Nephron (organoid): Measurements from ENCODE around the gene ATP13A4.

Source experiments
- H3K27ac Mint-ChIP-seq, 3 experiments: 2 replicates each; pipeline ENCODE4 v1.8.0; 2020; ENCODE audit warnings: mixed read lengths in 3 of 3, mild to moderate bottlenecking in 2 of 3, moderate library complexity in 1 of 3
- H3K27me3 Mint-ChIP-seq: 2 replicates; pipeline ENCODE4 v1.8.0; 2021; ENCODE audit warnings: low read depth, mild to moderate bottlenecking, moderate library complexity, mixed read lengths
- H3K36me3 Mint-ChIP-seq: 2 replicates; pipeline ENCODE4 v1.8.0; 2020; ENCODE audit warnings: low read depth, mixed read lengths
- H3K4me1 Mint-ChIP-seq: 2 replicates; pipeline ENCODE4 v1.8.0; 2020; ENCODE audit warnings: mixed read lengths
- H3K4me3 Mint-ChIP-seq, 3 experiments: 2 replicates each; pipeline ENCODE4 v1.8.0; 2020; ENCODE audit warnings: mild to moderate bottlenecking in 3 of 3, mixed read lengths in 3 of 3, moderate library complexity in 2 of 3
- H3K9me3 Mint-ChIP-seq: 2 replicates; pipeline ENCODE4 v1.8.0; 2020; ENCODE audit warnings: mixed read lengths
- TF ChIP-seq, protein P1 (sequence below), 3 experiments: fragments of 200-600 bp; sonication (generic); IDR thresholded peaks; one replicate each; pipeline ENCODE4 v1.5.0; 2021; ENCODE audit warnings: antibody characterized with exemption in 3 of 3; ENCODE audit not compliant: unreplicated experiment in 3 of 3

The ATP13A4 gene

DNA sequence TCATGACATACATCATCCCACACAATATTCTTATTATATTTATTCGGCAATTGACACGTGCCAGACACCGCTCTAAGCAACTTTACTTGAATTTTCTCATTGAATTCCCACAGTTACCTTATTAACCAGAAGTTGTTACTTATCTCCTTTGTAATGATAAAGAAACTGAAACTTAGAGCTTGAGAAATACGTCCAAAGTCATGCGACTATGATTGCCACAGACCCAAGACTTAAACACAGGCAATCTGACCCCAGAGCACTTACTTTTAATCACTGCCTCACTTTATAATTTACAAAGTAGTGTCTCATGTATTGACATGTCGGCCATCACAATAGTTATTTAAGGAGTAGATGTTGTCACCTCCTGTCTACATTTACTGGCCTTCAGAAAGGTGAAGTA, 64.7 kb downstream of the ATP13A4 start:
- no peaks in the 10 kb centered on the region for H3K9me3 Mint-ChIP-seq
- no peak overlapping the region for H3K4me3 Mint-ChIP-seq
- H3K27me3 Mint-ChIP-seq: no peaks in the 10 kb centered on the region
- TF ChIP-seq, protein P1, sequence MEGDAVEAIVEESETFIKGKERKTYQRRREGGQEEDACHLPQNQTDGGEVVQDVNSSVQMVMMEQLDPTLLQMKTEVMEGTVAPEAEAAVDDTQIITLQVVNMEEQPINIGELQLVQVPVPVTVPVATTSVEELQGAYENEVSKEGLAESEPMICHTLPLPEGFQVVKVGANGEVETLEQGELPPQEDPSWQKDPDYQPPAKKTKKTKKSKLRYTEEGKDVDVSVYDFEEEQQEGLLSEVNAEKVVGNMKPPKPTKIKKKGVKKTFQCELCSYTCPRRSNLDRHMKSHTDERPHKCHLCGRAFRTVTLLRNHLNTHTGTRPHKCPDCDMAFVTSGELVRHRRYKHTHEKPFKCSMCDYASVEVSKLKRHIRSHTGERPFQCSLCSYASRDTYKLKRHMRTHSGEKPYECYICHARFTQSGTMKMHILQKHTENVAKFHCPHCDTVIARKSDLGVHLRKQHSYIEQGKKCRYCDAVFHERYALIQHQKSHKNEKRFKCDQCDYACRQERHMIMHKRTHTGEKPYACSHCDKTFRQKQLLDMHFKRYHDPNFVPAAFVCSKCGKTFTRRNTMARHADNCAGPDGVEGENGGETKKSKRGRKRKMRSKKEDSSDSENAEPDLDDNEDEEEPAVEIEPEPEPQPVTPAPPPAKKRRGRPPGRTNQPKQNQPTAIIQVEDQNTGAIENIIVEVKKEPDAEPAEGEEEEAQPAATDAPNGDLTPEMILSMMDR (IDR thresholded peaks at IDR 0.05; ENCODE audit: unreplicated experiment in 3 of 3): no peak
- H3K36me3 Mint-ChIP-seq: no peaks in the 10 kb centered on the region
- H3K4me1 Mint-ChIP-seq: no peaks in the 10 kb centered on the region
- no peak overlapping the region for H3K27ac Mint-ChIP-seq

DNA sequence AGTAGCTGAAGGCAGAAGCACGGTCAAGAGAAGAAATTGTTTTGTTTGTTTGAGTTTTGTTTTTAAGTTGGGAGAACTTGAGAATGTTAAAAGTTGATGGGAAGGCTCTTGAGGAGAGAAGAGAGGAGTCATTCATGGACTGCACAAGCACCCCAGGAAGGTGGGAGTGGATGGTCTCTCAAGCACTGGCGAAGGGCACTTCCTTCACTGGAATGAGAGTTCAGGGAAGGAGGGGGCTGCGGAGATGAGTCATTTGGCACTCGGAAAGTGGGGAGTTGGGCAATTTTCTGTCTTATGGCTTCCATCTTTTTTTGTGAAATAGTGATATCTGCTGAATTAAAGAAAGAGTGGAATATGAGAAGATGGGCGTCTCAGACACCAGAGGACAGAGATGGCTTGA, 66.0 kb downstream of the ATP13A4 start:
- Mint-ChIP-seq H3K27ac (no peak overlapping the region), H3K9me3 (no peaks in the 10 kb centered on the region), H3K36me3 (no peaks in the 10 kb centered on the region)

DNA sequence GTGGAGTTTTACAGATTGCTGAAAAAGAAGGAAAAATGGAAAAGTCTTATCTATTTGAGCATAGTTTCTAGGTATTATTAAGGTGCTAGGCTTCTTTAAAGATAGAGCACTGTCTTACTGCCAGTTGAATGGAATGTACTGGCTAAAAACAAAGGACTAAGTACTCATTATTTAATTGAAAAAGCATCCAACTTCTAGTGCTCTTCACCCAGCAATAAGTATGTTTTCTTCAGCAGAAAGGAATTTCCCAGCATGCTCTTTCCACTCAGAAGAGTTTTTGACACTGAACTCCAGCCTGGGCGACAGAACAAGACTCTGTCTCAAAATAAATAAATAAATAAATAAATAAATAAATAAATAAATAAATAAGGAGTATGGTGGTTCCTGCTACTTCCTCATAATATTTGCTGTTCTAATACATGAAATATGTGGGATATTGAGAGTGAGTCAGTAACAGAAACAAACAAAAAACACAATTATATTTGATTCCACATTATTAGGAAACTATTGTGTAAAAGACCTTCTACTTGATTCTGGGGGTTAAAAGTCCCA, 70.6 kb downstream of the ATP13A4 start:
- no peaks in the 10 kb centered on the region for H3K9me3 Mint-ChIP-seq
- no peaks in the 10 kb centered on the region for H3K36me3 Mint-ChIP-seq

More for the DNA sequence above, 66.0 kb downstream of the ATP13A4 start:
- Mint-ChIP-seq H3K27me3 (no peaks in the 10 kb centered on the region), H3K4me1 (no peaks in the 10 kb centered on the region), H3K4me3 (no peak overlapping the region)
- TF ChIP-seq, protein P1 (IDR thresholded peaks at IDR 0.05; ENCODE audit: unreplicated experiment in 3 of 3): no peak

DNA sequence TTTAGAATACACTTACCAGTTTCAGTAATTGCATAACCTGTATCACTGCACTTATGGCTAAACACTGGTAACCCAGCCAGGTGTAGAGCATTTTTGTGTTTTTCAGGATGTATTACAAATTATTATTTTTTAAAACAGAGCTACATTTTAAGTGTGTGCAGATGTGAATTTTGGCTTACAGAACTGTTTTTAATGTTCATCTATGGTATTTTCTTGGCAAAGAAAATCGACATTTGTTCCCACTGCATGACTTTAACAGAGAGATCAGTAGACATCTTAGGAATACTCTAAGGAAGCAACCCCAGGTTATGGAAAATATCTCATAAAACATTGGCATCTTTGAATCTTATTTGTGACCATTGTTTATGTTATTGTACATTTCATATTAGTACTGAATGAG, 73.3 kb downstream of the ATP13A4 start:
- H3K27me3 Mint-ChIP-seq: no peaks in the 10 kb centered on the region
- H3K4me1 Mint-ChIP-seq: no peaks in the 10 kb centered on the region
- no peak overlapping the region for H3K4me3 Mint-ChIP-seq

More for the DNA sequence above, 70.6 kb downstream of the ATP13A4 start:
- Mint-ChIP-seq H3K27me3 (no peaks in the 10 kb centered on the region), H3K27ac (no peak overlapping the region), H3K4me3 (no peak overlapping the region), H3K4me1 (no peaks in the 10 kb centered on the region)
- TF ChIP-seq, protein P1 (IDR thresholded peaks at IDR 0.05; ENCODE audit: unreplicated experiment in 3 of 3): no peak

DNA sequence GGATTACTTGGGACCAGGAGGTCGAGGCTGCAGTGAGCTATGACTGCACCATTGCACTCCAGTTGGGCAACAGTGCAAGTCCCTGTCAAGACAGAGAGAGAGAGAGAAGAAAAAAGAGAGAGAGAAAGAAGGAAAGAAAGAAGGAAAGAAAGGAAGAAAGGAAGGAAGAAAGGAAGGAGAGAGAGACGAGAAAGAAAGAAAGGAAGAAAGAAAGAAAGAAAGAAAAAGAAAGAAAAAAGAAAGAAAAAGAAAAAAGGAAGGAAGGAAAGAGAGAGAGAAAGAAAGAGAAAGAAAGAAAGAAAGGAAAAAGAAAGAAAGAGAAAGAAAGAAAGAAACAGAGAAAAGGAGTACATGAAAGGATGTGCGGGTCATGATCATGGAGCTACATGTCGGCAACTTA, 80.2 kb downstream of the ATP13A4 start:
- H3K27me3 Mint-ChIP-seq: no peaks in the 10 kb centered on the region
- TF ChIP-seq, protein P1 (IDR thresholded peaks at IDR 0.05; ENCODE audit: unreplicated experiment in 3 of 3): no peak
- peaks cover 4% of the 10 kb centered on the region for H3K9me3 Mint-ChIP-seq
- no peaks in the 10 kb centered on the region for H3K4me1 Mint-ChIP-seq
- no peak overlapping the region for H3K4me3 Mint-ChIP-seq
- no peak overlapping the region for H3K27ac Mint-ChIP-seq
- no peaks in the 10 kb centered on the region for H3K36me3 Mint-ChIP-seq

More for the DNA sequence above, 73.3 kb downstream of the ATP13A4 start:
- TF ChIP-seq, protein P1 (IDR thresholded peaks at IDR 0.05; ENCODE audit: unreplicated experiment in 3 of 3): no peak
- Mint-ChIP-seq H3K9me3 (no peaks in the 10 kb centered on the region), H3K36me3 (no peaks in the 10 kb centered on the region), H3K27ac (no peak overlapping the region)

DNA sequence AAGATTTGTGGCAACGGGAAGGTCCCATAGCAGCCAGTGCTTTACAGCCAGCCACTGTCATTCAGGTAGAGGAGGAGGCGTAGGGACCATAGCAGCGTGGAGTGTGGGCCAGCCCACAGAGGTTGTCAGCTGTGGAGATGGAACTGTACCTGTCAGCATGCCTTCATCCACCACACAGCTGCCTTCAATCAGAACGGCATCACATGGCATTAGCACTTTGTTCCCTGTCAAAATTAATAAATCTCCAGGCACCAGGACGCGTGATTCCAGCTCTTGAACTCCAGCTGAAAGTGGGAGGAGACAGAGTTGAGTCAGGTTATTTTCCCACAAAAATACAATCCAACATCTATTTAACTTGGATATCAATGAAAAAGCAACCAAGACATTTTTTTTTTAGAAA, 84.0 kb downstream of the ATP13A4 start:
- no peaks in the 10 kb centered on the region for H3K4me1 Mint-ChIP-seq
- H3K9me3 Mint-ChIP-seq: peaks cover 4% of the 10 kb centered on the region
- no peak overlapping the region for H3K27ac Mint-ChIP-seq
- peaks cover 12% of the 10 kb centered on the region for H3K27me3 Mint-ChIP-seq
- TF ChIP-seq, protein P1 (IDR thresholded peaks at IDR 0.05; ENCODE audit: unreplicated experiment in 3 of 3): no peak
- H3K36me3 Mint-ChIP-seq: no peaks in the 10 kb centered on the region
- H3K4me3 Mint-ChIP-seq: no peak overlapping the region
